OCI-LY1 (cell line): Measurements from ENCODE around the gene AARS1.
"Not testable (repeated sequence)": the region's sequence is repeated elsewhere in the genome, so short reads cannot be mapped to it uniquely, and the experiment has no call there.

Experiments used
- CTCF ChIP-seq: fragments of 200-600 bp; sonication (generic), shearing (Covaris generic); IDR thresholded peaks from 2 replicates; pipeline ENCODE4 v1.5.1; 2017; ENCODE audit warnings: mild to moderate bottlenecking, antibody characterized with exemption, low read length, moderate library complexity, mixed read lengths
- EZH2 ChIP-seq: fragments of 200-600 bp; sonication (generic), shearing (Covaris generic); IDR thresholded peaks from 2 replicates; pipeline ENCODE4 v1.8.0; 2017; ENCODE audit warnings: borderline replicate concordance, mixed run types, mild to moderate bottlenecking, antibody characterized with exemption, low read length, moderate library complexity, mixed read lengths

- TF ChIP-seq CTCF, EZH2: not testable (repeated sequence)
Measured at GRCh38 chr16:70223216-70223615, 66.1 kb downstream of the AARS1 start.
